Body of pancreas (tissue), 4 donors: Measurements from ENCODE around the gene TRIP13. TPM values are rescaled to one million over a fixed set of nuclear protein-coding genes. Genes with fewer than 3 reads are reported as not detected.
A peak's percentile ranks its signal among the peaks of the same experiment; 100 is the strongest.

Experiments
- ATAC-seq: fragments of 150-250 bp; one replicate; pipeline ENCODE4 v1.9.1; 2016
- DNase-seq, 4 donors: peaks; one replicate each; pipeline ENCODE4 v3.0.0-alpha.2; 2019
- H3K27ac ChIP-seq, 4 donors: fragments of 200-600 bp; sonication (generic); 1 replicate in 3 of 4; 2 replicates in 1 of 4; pipeline versions ENCODE4 v1.5.1 to v1.6.1; 2016 to 2019; ENCODE audit warnings: mild to moderate bottlenecking in 1 of 4, mixed read lengths in 1 of 4, moderate library complexity in 1 of 4
- H3K27me3 ChIP-seq, 2 donors: fragments of 200-600 bp; sonication (generic); one replicate each; pipeline ENCODE4 v1.6.0; 2016; ENCODE audit warnings: mild to moderate bottlenecking in 1 of 2
- H3K36me3 ChIP-seq, 2 donors: fragments of 200-600 bp; sonication (generic); replicated peaks in 1 of 2; 2 replicates each; pipeline ENCODE4 v1.5.1; 2016; ENCODE audit warnings: low read depth in 2 of 2; ENCODE audit not compliant: insufficient read depth in 1 of 2
- H3K4me1 ChIP-seq: fragments of 200-600 bp; sonication (generic); one replicate; pipeline ENCODE4 v1.6.0; 2016
- H3K4me3 ChIP-seq, 2 donors: fragments of 200-600 bp; sonication (generic); 1 replicate in 1 of 2; 2 replicates in 1 of 2; pipeline ENCODE4 v1.5.1; 2016 to 2019
- H3K9me3 ChIP-seq, 3 donors: fragments of 200-600 bp; sonication (generic); 1 replicate in 2 of 3; 2 replicates in 1 of 3; pipeline ENCODE4 v1.5.1; 2016
- CTCF ChIP-seq, 7 experiments: fragments of 450-650 bp in 4 of 7; fragments of 200-600 bp in 3 of 7; sonication (generic) in 3 of 7; IDR thresholded peaks; one replicate each; pipeline ENCODE4 v1.5.1; 2016 to 2019; ENCODE audit warnings: antibody characterized with exemption in 7 of 7
- POLR2A ChIP-seq, 3 donors: fragments of 450-650 bp; IDR thresholded peaks; one replicate each; pipeline ENCODE4 v1.6.1; 2016; ENCODE audit warnings: antibody characterized with exemption in 3 of 3, mild to moderate bottlenecking in 2 of 3
- WGBS, 2 donors: methylation state at CpG; one replicate each; pipeline ENCODE4 v1.1.5; 2017; 5-methylcytosine and 5-hydroxymethylcytosine counted together
- intact Hi-C: fragments of 100-400 bp; cut with DNase I; formaldehyde crosslinking; loops from one replicate; pipeline ENCODE4 v1.15.1; 2023
- total RNA-seq, 2 donors: library from RNA; depleted of rRNA; stranded (reverse); fragments of >200 nt; gene quantifications; one replicate each; pipeline ENCODE4 v1.1.0, GENCODE V29; 2016

TRIP13 gene
- total RNA-seq, 2 donors from 2014 or later, result 1.3 TPM

GRCh38 chr5:961711-962240, 69.1 kb downstream of the TRIP13 start:
- ATAC-seq, result no peak
- H3K4me3 ChIP-seq, result no peak overlapping the region
- no peak for TF ChIP-seq CTCF (IDR thresholded peaks at IDR 0.05)
- TF ChIP-seq POLR2A (IDR thresholded peaks at IDR 0.05), result no peak
- intact Hi-C loops, result no loop called here
- H3K27me3 ChIP-seq, result no peaks in the 10 kb centered on the region
- peaks cover 30% of the 10 kb centered on the region for H3K4me1 ChIP-seq
- no peaks in the 10 kb centered on the region for H3K36me3 ChIP-seq
- WGBS, 2 donors, result 81 to 87% methylated on average over 3 to 24 of the region's 24 CpGs
- no peaks in the 10 kb centered on the region for H3K9me3 ChIP-seq
- no peak overlapping the region for H3K27ac ChIP-seq
- no peak for DNase-seq

- no peak for ATAC-seq
Observed at GRCh38 chr5:962386-962785, 69.7 kb downstream of the TRIP13 start.

GRCh38 chr5:962801-963200, 70.1 kb downstream of the TRIP13 start:
- ATAC-seq, result no peak
- WGBS, 2 donors, result 82 to 90% methylated on average over 2 to 12 of the region's 12 CpGs
- intact Hi-C loops, result no loop called here
- TF ChIP-seq CTCF (IDR thresholded peaks at IDR 0.05), result no peak
- Histone ChIP-seq H3K27ac (no peak overlapping the region), H3K4me3 (no peak overlapping the region), H3K27me3 (no peaks in the 10 kb centered on the region), H3K36me3 (no peaks in the 10 kb centered on the region), H3K9me3 (no peaks in the 10 kb centered on the region), H3K4me1 (peaks cover 20% of the 10 kb centered on the region)
- DNase-seq, result no peak

More at GRCh38 chr5:962386-962785, 69.7 kb downstream of the TRIP13 start:
- 69 to 84% methylated on average over 7 to 15 of the region's 15 CpGs for WGBS, 2 donors
- no peak overlapping the region for H3K4me3 ChIP-seq
- no peak for DNase-seq
- peaks cover 24% of the 10 kb centered on the region for H3K4me1 ChIP-seq
- no peaks in the 10 kb centered on the region for H3K27me3 ChIP-seq
- TF ChIP-seq POLR2A (IDR thresholded peaks at IDR 0.05) (no peak), CTCF (IDR thresholded peaks at IDR 0.05) (no peak)
- no peaks in the 10 kb centered on the region for H3K36me3 ChIP-seq
- intact Hi-C loops, result no loop called here
- H3K27ac ChIP-seq, result no peak overlapping the region
- H3K9me3 ChIP-seq, result no peaks in the 10 kb centered on the region

- intact Hi-C loops, result no loop called here
Observed at GRCh38 chr5:963310-963672, 70.6 kb downstream of the TRIP13 start.

More at GRCh38 chr5:963310-963672, 70.6 kb downstream of the TRIP13 start:
- no peak for DNase-seq
- Histone ChIP-seq H3K27ac (peak overlapping the region in 1 of 4 donors; percentile 47), H3K9me3 (no peaks in the 10 kb centered on the region), H3K4me1 (peaks cover 15% of the 10 kb centered on the region), H3K27me3 (no peaks in the 10 kb centered on the region), H3K36me3 (no peaks in the 10 kb centered on the region), H3K4me3 (no peak overlapping the region)
- 86 to 92% methylated on average over 8 to 10 of the region's 10 CpGs for WGBS, 2 donors
- no peak for ATAC-seq
- TF ChIP-seq CTCF (IDR thresholded peaks at IDR 0.05) (no peak), POLR2A (IDR thresholded peaks at IDR 0.05) (no peak)
